ENCODE measurements around the gene IFNA13.

IFNA13 gene

GRCh38 chr9:21357479-21358460, 10.1 kb downstream of the IFNA13 start:
- DNase-seq (ENCODE audit: low read depth in 2 of 2, low spot score in 1 of 2) = no peak

- no peak for DNase-seq (ENCODE audit: low read depth in 2 of 2, low spot score in 1 of 2)
These were observed 17.1 kb downstream of the IFNA13 start, which contains the start of gene IFNA6 for GRCh38 chr9:21350787-21351186. TSS of gene IFNA6 (minus strand) at chr9:21350887. CDS start at chr9:21350887, 0 bp downstream.

GRCh38 chr9:21348430-21348970, 19.4 kb downstream of the IFNA13 start:
- DNase-seq (ENCODE audit: low read depth in 2 of 2, low spot score in 1 of 2) = no peak

- no peak for DNase-seq (ENCODE audit: low read depth in 2 of 2, low spot score in 1 of 2)
These were observed 27.1 kb downstream of the IFNA13 start for GRCh38 chr9:21340735-21341134.

- no peak for DNase-seq (ENCODE audit: low read depth in 2 of 2, low spot score in 1 of 2)
These were observed 31.4 kb downstream of the IFNA13 start for GRCh38 chr9:21336457-21336856.

GRCh38 chr9:21334701-21335632, 32.9 kb downstream of the IFNA13 start, which contains the start of gene KLHL9:
TSS of gene KLHL9 (minus strand) at chr9:21335404. CDS start at chr9:21334859, 545 bp downstream.
- DNase-seq (ENCODE audit: low read depth in 2 of 2, low spot score in 1 of 2) = peak; percentile 66 to 75

- DNase-seq (ENCODE audit: low read depth in 2 of 2, low spot score in 1 of 2) = no peak
These were observed 34.6 kb downstream of the IFNA13 start for GRCh38 chr9:21333226-21333625.

GRCh38 chr9:21331676-21332402, 36.0 kb downstream of the IFNA13 start:
- no peak for DNase-seq (ENCODE audit: low read depth in 2 of 2, low spot score in 1 of 2)

GRCh38 chr9:21326526-21327139, 41.2 kb downstream of the IFNA13 start:
- no peak for DNase-seq (ENCODE audit: low read depth in 2 of 2, low spot score in 1 of 2)

GRCh38 chr9:21324047-21324446, 43.8 kb downstream of the IFNA13 start:
- DNase-seq (ENCODE audit: low read depth in 2 of 2, low spot score in 1 of 2) = no peak

- no peak for DNase-seq (ENCODE audit: low read depth in 2 of 2, low spot score in 1 of 2)
These were observed 44.9 kb downstream of the IFNA13 start for GRCh38 chr9:21322911-21323461.

GRCh38 chr9:21320465-21320864, 47.4 kb downstream of the IFNA13 start:
- DNase-seq (ENCODE audit: low read depth in 2 of 2, low spot score in 1 of 2) = no peak

GRCh38 chr9:21317956-21318923, 49.6 kb downstream of the IFNA13 start:
- DNase-seq (ENCODE audit: low read depth in 2 of 2, low spot score in 1 of 2) = no peak
